Peyer's patch (tissue), 4 donors: Measurements from ENCODE around the gene ARF4. TPM values are rescaled to one million over a fixed set of nuclear protein-coding genes. Genes with fewer than 3 reads are reported as not detected.

ENCODE experiments used
- DNase-seq, 3 donors: peaks; one replicate each; pipeline ENCODE4 v3.0.0-alpha.2; 2017 to 2019
- H3K27ac ChIP-seq, 4 donors: fragments of 200-600 bp; sonication (generic); one replicate each; pipeline ENCODE4 v1.5.1; 2016 to 2019
- H3K27me3 ChIP-seq, 2 donors: fragments of 200-600 bp; sonication (generic); one replicate each; pipeline ENCODE4 v1.5.1; 2019
- H3K36me3 ChIP-seq, 3 donors: fragments of 200-600 bp; sonication (generic); one replicate each; pipeline ENCODE4 v1.5.1; 2016 to 2019
- H3K4me1 ChIP-seq, 4 donors: fragments of 200-600 bp; sonication (generic); one replicate each; pipeline ENCODE4 v1.5.1; 2016 to 2019
- H3K4me3 ChIP-seq, 4 donors: fragments of 200-600 bp; sonication (generic); 1 replicate in 3 of 4; 2 replicates in 1 of 4; pipeline ENCODE4 v1.5.1; 2016 to 2019; ENCODE audit warnings: mild to moderate bottlenecking in 1 of 4
- H3K9me3 ChIP-seq, 4 donors: fragments of 200-600 bp; sonication (generic); one replicate each; pipeline ENCODE4 v1.5.1; 2016 to 2019; ENCODE audit warnings: mild to moderate bottlenecking in 1 of 4
- POLR2A ChIP-seq, 2 donors: fragments of 450-650 bp; IDR thresholded peaks; one replicate each; pipeline ENCODE4 v1.5.1; 2017; ENCODE audit warnings: antibody characterized with exemption in 2 of 2, mild to moderate bottlenecking in 2 of 2, moderate library complexity in 2 of 2
- total RNA-seq, 4 donors: library from RNA; depleted of rRNA; stranded (reverse); fragments of >200 nt; gene quantifications; one replicate each; pipeline ENCODE4 v1.1.0, GENCODE V29; 2016
- TF ChIP-seq, protein P1 (sequence below), 6 experiments: fragments of 450-650 bp in 4 of 6; fragments of 200-600 bp in 2 of 6; sonication (generic) in 1 of 6; IDR thresholded peaks; one replicate each; pipeline ENCODE4 v1.5.1; 2017 to 2019; ENCODE audit warnings: antibody characterized with exemption in 6 of 6, mild to moderate bottlenecking in 3 of 6, moderate library complexity in 1 of 6

ARF4 gene
- total RNA-seq, 4 donors from 2014 or later, result 35.4 to 128 (median 82.9) TPM

DNA sequence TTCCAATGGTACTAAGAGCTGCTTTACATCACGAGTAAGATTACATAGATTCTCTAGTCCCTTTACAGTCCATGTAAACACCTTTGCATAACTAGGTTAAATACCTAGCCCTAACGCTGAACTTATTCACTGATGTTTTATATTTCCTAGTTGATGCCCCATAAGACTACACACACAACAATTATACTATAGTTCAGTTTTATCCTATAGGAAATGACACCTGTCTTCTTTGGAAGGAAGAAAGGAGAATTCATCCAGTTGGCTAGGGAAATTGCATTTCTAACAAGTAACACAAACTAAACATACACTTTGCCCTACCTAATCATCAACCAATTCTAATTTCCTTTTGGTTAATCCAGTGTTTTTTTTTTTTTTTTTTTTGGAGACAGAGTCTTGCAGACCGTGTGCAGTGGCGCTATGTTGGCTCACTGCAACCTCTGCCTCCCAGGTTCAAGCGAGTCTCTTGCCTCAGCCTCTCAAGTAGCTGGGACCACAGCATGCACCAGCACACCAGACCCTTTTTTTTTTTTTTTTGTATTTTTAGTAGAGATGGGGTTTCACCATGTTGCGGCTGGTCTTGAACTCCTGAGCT is 27.2 kb downstream of the ARF4 start:
- Histone ChIP-seq H3K36me3 (peaks cover 0 to 73% (median 4%) of the 10 kb centered on the region in 3 donors), H3K4me3 (no peak overlapping the region), H3K4me1 (no peaks in the 10 kb centered on the region), H3K27me3 (no peaks in the 10 kb centered on the region), H3K9me3 (no peaks in the 10 kb centered on the region), H3K27ac (no peak overlapping the region)
- no peak for DNase-seq
- TF ChIP-seq POLR2A (IDR thresholded peaks at IDR 0.05), result no peak
- TF ChIP-seq, protein P1, sequence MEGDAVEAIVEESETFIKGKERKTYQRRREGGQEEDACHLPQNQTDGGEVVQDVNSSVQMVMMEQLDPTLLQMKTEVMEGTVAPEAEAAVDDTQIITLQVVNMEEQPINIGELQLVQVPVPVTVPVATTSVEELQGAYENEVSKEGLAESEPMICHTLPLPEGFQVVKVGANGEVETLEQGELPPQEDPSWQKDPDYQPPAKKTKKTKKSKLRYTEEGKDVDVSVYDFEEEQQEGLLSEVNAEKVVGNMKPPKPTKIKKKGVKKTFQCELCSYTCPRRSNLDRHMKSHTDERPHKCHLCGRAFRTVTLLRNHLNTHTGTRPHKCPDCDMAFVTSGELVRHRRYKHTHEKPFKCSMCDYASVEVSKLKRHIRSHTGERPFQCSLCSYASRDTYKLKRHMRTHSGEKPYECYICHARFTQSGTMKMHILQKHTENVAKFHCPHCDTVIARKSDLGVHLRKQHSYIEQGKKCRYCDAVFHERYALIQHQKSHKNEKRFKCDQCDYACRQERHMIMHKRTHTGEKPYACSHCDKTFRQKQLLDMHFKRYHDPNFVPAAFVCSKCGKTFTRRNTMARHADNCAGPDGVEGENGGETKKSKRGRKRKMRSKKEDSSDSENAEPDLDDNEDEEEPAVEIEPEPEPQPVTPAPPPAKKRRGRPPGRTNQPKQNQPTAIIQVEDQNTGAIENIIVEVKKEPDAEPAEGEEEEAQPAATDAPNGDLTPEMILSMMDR (IDR thresholded peaks at IDR 0.05), result no peak

DNA sequence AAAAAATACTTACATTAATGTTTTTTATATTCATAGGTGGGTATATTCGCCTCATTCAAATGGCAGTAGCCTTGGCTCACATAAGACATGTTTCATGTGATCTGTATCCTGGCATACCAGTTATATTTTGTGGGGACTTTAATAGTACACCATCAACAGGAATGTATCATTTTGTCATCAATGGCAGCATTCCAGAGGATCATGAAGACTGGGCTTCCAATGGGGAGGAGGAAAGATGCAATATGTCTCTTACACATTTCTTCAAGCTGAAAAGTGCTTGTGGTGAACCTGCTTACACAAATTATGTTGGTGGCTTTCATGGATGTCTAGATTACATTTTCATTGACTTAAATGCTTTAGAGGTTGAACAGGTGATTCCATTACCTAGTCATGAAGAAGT is 37.6 kb downstream of the ARF4 start:
- peaks cover 0 to 32% (median 16%) of the 10 kb centered on the region in 4 donors for H3K4me1 ChIP-seq
- H3K27me3 ChIP-seq, result no peaks in the 10 kb centered on the region
- H3K9me3 ChIP-seq, result no peaks in the 10 kb centered on the region
- DNase-seq, result no peak
- no peak overlapping the region for H3K4me3 ChIP-seq
- peaks cover 0 to 23% (median 0%) of the 10 kb centered on the region in 3 donors for H3K36me3 ChIP-seq
- no peak overlapping the region for H3K27ac ChIP-seq
- TF ChIP-seq, protein P1 (IDR thresholded peaks at IDR 0.05), result no peak
- no peak for TF ChIP-seq POLR2A (IDR thresholded peaks at IDR 0.05)

DNA sequence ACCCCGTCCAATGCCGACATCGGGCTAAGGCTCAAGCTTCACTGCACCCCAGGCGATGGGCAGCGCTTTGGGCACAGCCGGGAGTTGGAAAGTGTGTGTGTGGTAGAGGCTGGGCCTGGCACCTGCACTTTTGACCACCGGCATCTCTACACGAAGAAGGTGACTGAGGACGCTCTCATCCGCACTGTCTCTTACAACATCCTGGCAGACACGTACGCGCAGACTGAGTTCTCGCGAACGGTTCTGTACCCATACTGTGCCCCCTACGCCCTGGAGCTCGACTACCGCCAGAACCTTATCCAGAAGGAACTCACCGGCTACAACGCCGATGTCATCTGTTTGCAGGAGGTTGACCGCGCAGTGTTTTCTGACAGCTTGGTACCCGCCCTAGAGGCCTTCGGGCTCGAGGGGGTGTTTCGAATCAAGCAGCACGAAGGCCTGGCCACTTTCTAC is 40.0 kb downstream of the ARF4 start:
- TF ChIP-seq, protein P1 (IDR thresholded peaks at IDR 0.05), result no peak
- TF ChIP-seq POLR2A (IDR thresholded peaks at IDR 0.05), result no peak
- H3K27me3 ChIP-seq, result no peaks in the 10 kb centered on the region
- peak overlapping the region; percentile 89 to 92 (median 91) for H3K27ac ChIP-seq
- peak; percentile 22 to 58 (median 57) for DNase-seq
- H3K9me3 ChIP-seq, result no peaks in the 10 kb centered on the region
- peak overlapping the region; percentile 76 to 91 (median 86) for H3K4me3 ChIP-seq
- H3K36me3 ChIP-seq, result peaks cover 0 to 20% (median 0%) of the 10 kb centered on the region in 3 donors
- H3K4me1 ChIP-seq, result peaks cover 0 to 32% (median 16%) of the 10 kb centered on the region in 4 donors

DNA sequence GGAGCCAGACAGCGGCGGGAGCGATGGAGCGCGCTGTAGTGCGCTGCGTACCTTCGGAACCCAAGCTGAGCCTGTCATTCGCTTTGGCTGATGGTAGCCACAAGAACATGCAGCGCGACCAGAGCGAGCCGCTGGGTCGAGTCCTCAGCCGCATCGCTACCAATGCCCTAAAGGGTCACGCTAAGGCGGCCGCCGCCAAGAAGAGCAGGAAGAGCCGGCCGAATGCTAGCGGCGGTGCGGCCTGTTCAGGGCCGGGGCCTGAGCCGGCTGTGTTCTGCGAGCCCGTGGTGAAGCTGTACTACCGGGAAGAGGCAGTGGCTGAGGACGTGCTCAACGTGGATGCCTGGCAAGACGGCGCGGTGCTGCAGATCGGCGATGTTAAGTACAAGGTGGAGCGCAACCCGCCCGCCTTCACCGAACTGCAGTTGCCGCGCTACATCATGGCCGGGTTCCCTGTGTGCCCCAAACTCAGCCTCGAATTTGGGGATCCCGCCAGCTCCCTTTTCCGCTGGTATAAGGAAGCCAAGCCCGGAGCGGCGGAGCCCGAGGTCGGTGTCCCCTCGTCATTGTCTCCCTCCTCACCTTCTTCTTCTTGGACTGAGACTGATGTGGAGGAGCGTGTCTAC is 40.6 kb downstream of the ARF4 start:
- Histone ChIP-seq H3K4me1 (peaks cover 0 to 32% (median 16%) of the 10 kb centered on the region in 4 donors), H3K4me3 (peak overlapping the region; percentile 76 to 91 (median 86)), H3K27me3 (no peaks in the 10 kb centered on the region), H3K27ac (peak overlapping the region; percentile 89 to 92 (median 91)), H3K9me3 (no peaks in the 10 kb centered on the region), H3K36me3 (peaks cover 0 to 20% (median 0%) of the 10 kb centered on the region in 3 donors)
- TF ChIP-seq, protein P1 (IDR thresholded peaks at IDR 0.05), result no peak
- no peak for TF ChIP-seq POLR2A (IDR thresholded peaks at IDR 0.05)
- peak in 2 of 3 donors; percentile 27 to 54 for DNase-seq

DNA sequence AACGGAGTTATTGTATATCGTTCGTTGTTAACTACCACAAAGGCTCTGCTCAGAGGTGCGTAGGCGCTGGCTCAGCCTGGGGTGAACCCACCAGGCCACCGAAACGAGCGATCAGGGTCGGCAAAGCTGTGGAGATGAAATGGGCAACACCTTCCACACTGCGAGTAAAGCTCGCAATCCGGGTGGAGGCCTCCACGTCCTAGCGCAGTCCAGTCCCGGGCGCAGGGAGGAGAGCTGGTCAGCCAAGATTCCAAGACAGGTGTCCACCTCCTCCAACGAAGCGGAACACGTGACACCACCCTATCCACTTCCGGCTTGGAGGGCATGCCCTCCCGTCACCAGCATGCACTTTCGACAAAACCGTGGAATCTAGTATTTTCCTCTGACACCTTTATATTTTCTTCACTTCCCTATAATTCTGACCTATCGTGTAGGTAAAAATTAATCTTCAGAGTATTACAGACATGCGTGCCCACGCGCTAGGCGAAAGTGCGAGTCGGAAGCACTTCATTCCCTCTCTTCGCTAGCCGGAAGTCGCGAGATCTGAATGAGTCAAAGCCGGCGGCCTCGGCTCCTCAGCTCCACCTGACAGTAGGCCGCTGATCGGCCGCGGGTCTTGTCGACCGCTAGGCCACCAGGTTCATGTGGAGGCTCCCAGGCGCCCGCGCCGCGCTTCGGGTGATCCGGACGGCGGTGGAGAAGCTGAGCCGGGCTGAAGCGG is 41.2 kb downstream of the ARF4 start, which contains the start of gene PDE12:
Gene PDE12 (plus strand): TSS at position 537 of the 721 bp plus-strand sequence. CDS start 106 bp downstream, at position 643.
- Histone ChIP-seq H3K4me1 (peaks cover 0 to 32% (median 16%) of the 10 kb centered on the region in 4 donors), H3K27ac (peak within 1 kb of the TSS; percentile 89 to 92 (median 91)), H3K36me3 (peaks cover 0 to 20% (median 0%) of the 10 kb centered on the region in 3 donors), H3K4me3 (peak within 1 kb of the TSS; percentile 76 to 91 (median 86)), H3K27me3 (no peaks in the 10 kb centered on the region), H3K9me3 (no peaks in the 10 kb centered on the region)
- DNase-seq, result peak; percentile 90 to 94 (median 90)
- TF ChIP-seq, protein P1 (IDR thresholded peaks at IDR 0.05), result no peak
- TF ChIP-seq POLR2A (IDR thresholded peaks at IDR 0.05), result peak; percentile 68 to 71
